Iris pigment epithelial cell (primary cell): Measurements from ENCODE around the gene SPACA5.
"Not testable (repeated sequence)": the region's sequence is repeated elsewhere in the genome, so short reads cannot be mapped to it uniquely, and the experiment has no call there.

Source experiments
- DNase-seq: peaks from one replicate; pipeline ENCODE4 v3.0.0-alpha.2; 2011; ENCODE audit warnings: low read depth

The SPACA5 gene

GRCh38 chrX:48021026-48021900 is 14.5 kb downstream of the SPACA5 start:
- peak; percentile 77 for DNase-seq

- no peak for DNase-seq
Measured at GRCh38 chrX:48022100-48022499, 15.3 kb downstream of the SPACA5 start.

- DNase-seq = no peak
Measured at GRCh38 chrX:48022738-48023137, 15.9 kb downstream of the SPACA5 start.

GRCh38 chrX:48025561-48025960 is 18.8 kb downstream of the SPACA5 start:
- peak; percentile 60 for DNase-seq

- not testable (repeated sequence) for DNase-seq
Measured at GRCh38 chrX:48027545-48027944, 20.8 kb downstream of the SPACA5 start.

GRCh38 chrX:48028091-48028490 is 21.3 kb downstream of the SPACA5 start:
- DNase-seq = no peak

GRCh38 chrX:48030237-48030636 is 23.4 kb downstream of the SPACA5 start:
- DNase-seq = no peak

- not testable (repeated sequence) for DNase-seq
Measured at GRCh38 chrX:48030641-48031173, 23.9 kb downstream of the SPACA5 start.

GRCh38 chrX:48035891-48036290 is 29.1 kb downstream of the SPACA5 start:
- DNase-seq = no peak

GRCh38 chrX:48043056-48043455 is 36.3 kb downstream of the SPACA5 start:
- no peak for DNase-seq

GRCh38 chrX:48045410-48046311 is 38.9 kb downstream of the SPACA5 start:
- DNase-seq = peak; percentile 78

- DNase-seq = no peak
Measured at GRCh38 chrX:48046846-48047245, 40.1 kb downstream of the SPACA5 start.

- DNase-seq = no peak
Measured at GRCh38 chrX:48058621-48059295, 52.0 kb downstream of the SPACA5 start.

GRCh38 chrX:48059296-48059639 is 52.5 kb downstream of the SPACA5 start:
- DNase-seq = no peak
